A673 (cell line): ENCODE data around the gene UPK3BL1.
"Not testable (repeated sequence)": the region's sequence is repeated elsewhere in the genome, so short reads cannot be mapped to it uniquely, and the experiment has no call there.

Experiments used
- EZH2 ChIP-seq: fragments of 200-600 bp; sonication (generic); IDR thresholded peaks from 2 replicates; pipeline ENCODE4 v1.6.1; 2017; ENCODE audit warnings: borderline replicate concordance, low read depth, mild to moderate bottlenecking, mixed read lengths, antibody characterized with exemption, low read length; ENCODE audit not compliant: poor library complexity, severe bottlenecking
- TF ChIP-seq, protein P1 (sequence below): fragments of 300-800, 200-600 bp; sonication (generic); conservative IDR thresholded peaks from 2 replicates; pipeline ENCODE4 v1.5.1; 2017; ENCODE audit warnings: low read depth, mild to moderate bottlenecking, antibody characterized with exemption, low read length, moderate library complexity, mixed read lengths

DNA sequence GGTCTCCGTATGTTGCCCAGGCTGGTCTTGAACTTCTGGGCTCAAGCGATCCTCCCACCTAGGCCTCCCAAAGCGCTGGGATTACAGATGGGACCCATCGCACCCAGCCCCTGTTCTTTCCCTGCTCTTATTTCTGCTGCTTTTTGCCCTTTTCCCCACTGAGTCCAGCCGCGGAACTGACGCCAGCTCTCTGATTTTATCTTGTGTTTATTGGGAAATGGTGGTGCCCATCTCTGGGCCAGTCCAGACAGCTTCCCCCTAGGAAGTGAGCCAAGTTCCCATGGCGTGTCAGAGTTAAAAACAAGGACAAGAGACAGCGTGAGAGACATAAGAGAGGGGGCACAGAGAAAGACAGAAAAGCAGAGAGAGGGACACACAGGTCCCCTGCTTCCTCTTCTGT is 12.0 kb downstream of the UPK3BL1 start:
- TF ChIP-seq, protein P1, sequence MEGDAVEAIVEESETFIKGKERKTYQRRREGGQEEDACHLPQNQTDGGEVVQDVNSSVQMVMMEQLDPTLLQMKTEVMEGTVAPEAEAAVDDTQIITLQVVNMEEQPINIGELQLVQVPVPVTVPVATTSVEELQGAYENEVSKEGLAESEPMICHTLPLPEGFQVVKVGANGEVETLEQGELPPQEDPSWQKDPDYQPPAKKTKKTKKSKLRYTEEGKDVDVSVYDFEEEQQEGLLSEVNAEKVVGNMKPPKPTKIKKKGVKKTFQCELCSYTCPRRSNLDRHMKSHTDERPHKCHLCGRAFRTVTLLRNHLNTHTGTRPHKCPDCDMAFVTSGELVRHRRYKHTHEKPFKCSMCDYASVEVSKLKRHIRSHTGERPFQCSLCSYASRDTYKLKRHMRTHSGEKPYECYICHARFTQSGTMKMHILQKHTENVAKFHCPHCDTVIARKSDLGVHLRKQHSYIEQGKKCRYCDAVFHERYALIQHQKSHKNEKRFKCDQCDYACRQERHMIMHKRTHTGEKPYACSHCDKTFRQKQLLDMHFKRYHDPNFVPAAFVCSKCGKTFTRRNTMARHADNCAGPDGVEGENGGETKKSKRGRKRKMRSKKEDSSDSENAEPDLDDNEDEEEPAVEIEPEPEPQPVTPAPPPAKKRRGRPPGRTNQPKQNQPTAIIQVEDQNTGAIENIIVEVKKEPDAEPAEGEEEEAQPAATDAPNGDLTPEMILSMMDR = not testable (repeated sequence)
- TF ChIP-seq EZH2 = not testable (repeated sequence)
